ENCODE measurements around the gene GEMIN7.

GEMIN7 gene

GRCh38 chr19:45047188-45047797 is 31.8 kb upstream of the GEMIN7 start:
- H3K9ac ChIP-seq (ENCODE audit: low read length), result no peak overlapping the region
- H3K9me3 ChIP-seq (ENCODE audit: control insufficient read depth, low read depth, low read length), result no peaks in the 10 kb centered on the region
- H3K27ac ChIP-seq (ENCODE audit: low read length), result no peak overlapping the region
- H3K27me3 ChIP-seq (ENCODE audit: control insufficient read depth, insufficient read depth, low read length), result no peaks in the 10 kb centered on the region
- H3K36me3 ChIP-seq (ENCODE audit: control insufficient read depth, low read depth, low read length), result peaks cover 42% of the 10 kb centered on the region
- no peak overlapping the region for H3K4me3 ChIP-seq (ENCODE audit: low read length)
- H3K4me1 ChIP-seq (ENCODE audit: control insufficient read depth, low read depth, low read length), result no peaks in the 10 kb centered on the region

DNA sequence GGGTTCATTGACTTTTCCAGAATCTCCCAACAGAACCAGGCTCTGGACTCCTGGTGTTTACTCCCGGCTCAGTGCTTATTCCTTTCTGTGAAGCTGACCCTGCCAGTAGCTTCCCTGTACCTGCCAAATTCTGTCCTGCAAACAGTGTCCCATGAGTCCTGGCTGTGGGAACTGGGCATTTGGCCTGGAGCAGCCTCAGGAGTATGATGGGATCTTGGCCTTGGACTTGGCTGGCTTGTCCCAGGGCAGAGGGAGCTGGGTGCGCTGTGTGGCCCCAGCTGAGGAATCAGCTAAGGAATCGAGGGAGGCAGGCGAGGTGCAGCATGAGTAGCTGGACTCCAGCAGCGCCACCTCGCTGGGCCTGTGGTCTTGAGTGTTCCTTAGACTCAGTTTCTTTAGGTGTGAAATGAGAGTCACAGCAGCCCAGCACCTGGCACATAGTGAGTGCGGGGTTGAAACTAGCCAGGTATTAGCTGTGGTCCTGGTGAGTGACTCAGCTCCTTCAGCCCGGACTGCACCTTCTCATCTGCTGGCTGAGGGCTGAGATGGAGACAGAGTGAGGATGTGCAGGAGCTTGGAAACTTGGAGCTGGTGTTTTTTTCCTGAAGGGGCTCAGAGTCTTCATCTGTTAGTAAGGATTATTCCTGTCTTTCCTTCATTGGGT is 29.9 kb upstream of the GEMIN7 start:
- peaks cover 33% of the 10 kb centered on the region for H3K36me3 ChIP-seq (ENCODE audit: control insufficient read depth, low read depth, low read length)
- H3K27ac ChIP-seq (ENCODE audit: low read length), result no peak overlapping the region

DNA sequence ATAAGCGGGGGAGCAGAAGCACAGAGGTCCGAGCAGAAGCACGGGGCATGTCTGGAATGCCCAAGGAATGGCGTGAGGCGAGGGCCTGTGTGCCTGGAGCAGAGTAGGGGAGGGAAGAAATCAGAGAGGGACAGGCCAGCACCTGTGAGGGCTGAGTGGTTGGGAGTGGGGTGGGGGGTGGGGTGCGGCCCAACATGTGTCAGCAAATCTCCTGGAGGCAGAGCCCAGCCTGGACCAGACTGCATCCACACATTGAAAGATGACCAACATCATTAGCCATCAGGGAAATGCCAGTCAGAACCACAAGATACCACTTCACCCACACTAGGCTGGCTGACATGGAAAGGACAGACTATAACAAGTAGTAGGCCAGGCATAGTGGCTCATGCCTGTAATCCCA is 29.0 kb upstream of the GEMIN7 start:
- H3K27ac ChIP-seq (ENCODE audit: low read length), result no peak overlapping the region
- H3K4me3 ChIP-seq (ENCODE audit: low read length), result no peak overlapping the region
- H3K4me1 ChIP-seq (ENCODE audit: control insufficient read depth, low read depth, low read length), result no peaks in the 10 kb centered on the region
- H3K9ac ChIP-seq (ENCODE audit: low read length), result no peak overlapping the region
- peaks cover 33% of the 10 kb centered on the region for H3K36me3 ChIP-seq (ENCODE audit: control insufficient read depth, low read depth, low read length)
- H3K27me3 ChIP-seq (ENCODE audit: control insufficient read depth, insufficient read depth, low read length), result no peaks in the 10 kb centered on the region
- H3K9me3 ChIP-seq (ENCODE audit: control insufficient read depth, low read depth, low read length), result no peaks in the 10 kb centered on the region

More for the DNA sequence above, 29.9 kb upstream of the GEMIN7 start:
- no peaks in the 10 kb centered on the region for H3K4me1 ChIP-seq (ENCODE audit: control insufficient read depth, low read depth, low read length)
- H3K9ac ChIP-seq (ENCODE audit: low read length), result no peak overlapping the region
- H3K9me3 ChIP-seq (ENCODE audit: control insufficient read depth, low read depth, low read length), result no peaks in the 10 kb centered on the region
- no peaks in the 10 kb centered on the region for H3K27me3 ChIP-seq (ENCODE audit: control insufficient read depth, insufficient read depth, low read length)
- H3K4me3 ChIP-seq (ENCODE audit: low read length), result no peak overlapping the region

DNA sequence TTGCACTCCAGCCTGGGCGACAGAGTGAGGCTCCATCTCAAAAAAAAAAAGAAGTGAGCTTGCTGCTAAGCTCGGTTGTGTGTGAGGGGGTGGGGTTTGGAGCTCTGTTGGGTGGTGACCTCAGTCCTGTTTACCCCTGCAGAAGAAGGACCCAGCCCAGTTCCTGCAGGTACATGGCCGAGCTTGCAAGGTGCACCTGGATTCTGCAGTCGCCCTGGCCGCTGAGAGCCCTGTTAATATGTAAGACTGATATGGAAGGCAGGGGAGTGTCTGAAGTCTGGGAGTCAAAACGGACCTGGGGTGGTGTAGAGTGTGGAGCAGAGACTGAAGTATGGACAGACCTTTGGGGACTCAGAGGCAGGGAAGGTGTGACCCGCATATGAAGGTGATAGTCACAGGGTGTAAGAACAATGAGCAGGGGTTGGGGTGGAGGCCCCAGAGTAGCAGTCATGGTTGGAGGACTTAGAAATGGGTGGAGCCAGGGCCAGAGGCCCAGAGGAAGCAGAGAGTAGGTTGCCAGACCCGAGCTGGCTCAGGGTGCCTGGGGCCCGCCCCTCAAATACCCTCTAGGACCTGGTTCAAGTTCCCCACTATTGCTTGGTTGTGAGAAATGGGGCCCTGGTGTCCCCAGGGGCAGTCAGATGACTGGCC is 27.0 kb upstream of the GEMIN7 start:
- no peak overlapping the region for H3K9ac ChIP-seq (ENCODE audit: low read length)
- H3K4me3 ChIP-seq (ENCODE audit: low read length), result no peak overlapping the region
- peaks cover 28% of the 10 kb centered on the region for H3K36me3 ChIP-seq (ENCODE audit: control insufficient read depth, low read depth, low read length)
- no peaks in the 10 kb centered on the region for H3K9me3 ChIP-seq (ENCODE audit: control insufficient read depth, low read depth, low read length)
- H3K4me1 ChIP-seq (ENCODE audit: control insufficient read depth, low read depth, low read length), result no peaks in the 10 kb centered on the region
- no peak overlapping the region for H3K27ac ChIP-seq (ENCODE audit: low read length)
- H3K27me3 ChIP-seq (ENCODE audit: control insufficient read depth, insufficient read depth, low read length), result no peaks in the 10 kb centered on the region

GRCh38 chr19:45056831-45057230 is 22.2 kb upstream of the GEMIN7 start:
- Histone ChIP-seq H3K9me3 (ENCODE audit: control insufficient read depth, low read depth, low read length) (no peaks in the 10 kb centered on the region), H3K9ac (ENCODE audit: low read length) (no peak overlapping the region), H3K4me3 (ENCODE audit: low read length) (no peak overlapping the region), H3K27me3 (ENCODE audit: control insufficient read depth, insufficient read depth, low read length) (no peaks in the 10 kb centered on the region), H3K36me3 (ENCODE audit: control insufficient read depth, low read depth, low read length) (peaks cover 68% of the 10 kb centered on the region), H3K27ac (ENCODE audit: low read length) (no peak overlapping the region), H3K4me1 (ENCODE audit: control insufficient read depth, low read depth, low read length) (no peaks in the 10 kb centered on the region)

DNA sequence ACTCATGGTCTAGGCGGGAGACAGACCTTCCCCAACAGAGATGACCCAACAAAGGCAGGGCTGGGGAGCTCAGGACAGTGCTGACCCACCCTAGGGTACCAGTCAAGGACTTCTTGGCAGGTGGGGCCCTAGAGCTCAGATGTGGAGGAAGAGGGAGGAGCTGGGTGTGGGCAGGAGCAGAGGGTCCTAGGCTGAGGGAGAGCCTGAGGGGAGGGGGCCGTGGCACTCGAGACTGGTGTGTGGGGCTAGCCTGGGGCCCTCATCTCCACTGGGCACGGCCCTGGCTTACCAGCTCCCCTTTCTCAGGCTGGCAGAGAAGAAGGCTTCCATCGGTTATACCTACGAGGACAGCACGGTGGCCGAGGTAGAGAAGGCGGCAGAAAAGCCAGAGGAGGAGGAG is 21.6 kb upstream of the GEMIN7 start:
- no peak overlapping the region for H3K9ac ChIP-seq (ENCODE audit: low read length)
- no peaks in the 10 kb centered on the region for H3K9me3 ChIP-seq (ENCODE audit: control insufficient read depth, low read depth, low read length)
- no peak overlapping the region for H3K4me3 ChIP-seq (ENCODE audit: low read length)
- H3K27ac ChIP-seq (ENCODE audit: low read length), result no peak overlapping the region
- H3K27me3 ChIP-seq (ENCODE audit: control insufficient read depth, insufficient read depth, low read length), result no peaks in the 10 kb centered on the region
- H3K36me3 ChIP-seq (ENCODE audit: control insufficient read depth, low read depth, low read length), result peaks cover 72% of the 10 kb centered on the region
- H3K4me1 ChIP-seq (ENCODE audit: control insufficient read depth, low read depth, low read length), result no peaks in the 10 kb centered on the region

- no peak overlapping the region for H3K9ac ChIP-seq (ENCODE audit: low read length)
- H3K27ac ChIP-seq (ENCODE audit: low read length), result no peak overlapping the region
- H3K27me3 ChIP-seq (ENCODE audit: control insufficient read depth, insufficient read depth, low read length), result no peaks in the 10 kb centered on the region
- no peaks in the 10 kb centered on the region for H3K4me1 ChIP-seq (ENCODE audit: control insufficient read depth, low read depth, low read length)
- H3K36me3 ChIP-seq (ENCODE audit: control insufficient read depth, low read depth, low read length), result peaks cover 72% of the 10 kb centered on the region
- H3K9me3 ChIP-seq (ENCODE audit: control insufficient read depth, low read depth, low read length), result no peaks in the 10 kb centered on the region
- no peak overlapping the region for H3K4me3 ChIP-seq (ENCODE audit: low read length)
Measured at GRCh38 chr19:45058622-45059159, 20.4 kb upstream of the GEMIN7 start.

GRCh38 chr19:45059258-45059965 is 19.6 kb upstream of the GEMIN7 start:
- H3K9ac ChIP-seq (ENCODE audit: low read length), result no peak overlapping the region
- H3K4me1 ChIP-seq (ENCODE audit: control insufficient read depth, low read depth, low read length), result no peaks in the 10 kb centered on the region
- no peak overlapping the region for H3K4me3 ChIP-seq (ENCODE audit: low read length)
- no peaks in the 10 kb centered on the region for H3K9me3 ChIP-seq (ENCODE audit: control insufficient read depth, low read depth, low read length)
- H3K36me3 ChIP-seq (ENCODE audit: control insufficient read depth, low read depth, low read length), result peaks cover 65% of the 10 kb centered on the region
- no peak overlapping the region for H3K27ac ChIP-seq (ENCODE audit: low read length)
- no peaks in the 10 kb centered on the region for H3K27me3 ChIP-seq (ENCODE audit: control insufficient read depth, insufficient read depth, low read length)

DNA sequence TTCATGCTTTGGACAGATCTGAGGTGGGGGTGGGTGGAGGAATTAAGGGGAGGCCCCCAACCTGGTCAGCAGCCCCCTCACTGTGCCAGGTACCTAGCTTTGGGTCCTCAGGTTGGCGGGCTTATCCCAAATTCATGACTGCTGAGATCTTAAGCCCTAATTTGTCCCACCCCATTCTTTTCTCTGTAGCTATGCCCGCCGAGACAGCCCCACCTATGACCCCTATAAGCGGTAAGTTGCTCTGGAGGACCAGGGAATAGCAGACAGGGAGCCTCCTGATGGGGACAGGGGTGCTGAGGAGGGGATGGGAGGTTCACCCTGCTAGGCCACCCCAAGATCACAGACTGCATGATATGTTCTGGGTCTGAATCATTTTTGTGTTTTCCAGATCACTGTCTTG is 17.1 kb upstream of the GEMIN7 start:
- Histone ChIP-seq H3K9ac (ENCODE audit: low read length) (no peak overlapping the region), H3K4me1 (ENCODE audit: control insufficient read depth, low read depth, low read length) (no peaks in the 10 kb centered on the region), H3K27me3 (ENCODE audit: control insufficient read depth, insufficient read depth, low read length) (no peaks in the 10 kb centered on the region), H3K9me3 (ENCODE audit: control insufficient read depth, low read depth, low read length) (no peaks in the 10 kb centered on the region), H3K36me3 (ENCODE audit: control insufficient read depth, low read depth, low read length) (peaks cover 53% of the 10 kb centered on the region), H3K27ac (ENCODE audit: low read length) (no peak overlapping the region), H3K4me3 (ENCODE audit: low read length) (no peak overlapping the region)

DNA sequence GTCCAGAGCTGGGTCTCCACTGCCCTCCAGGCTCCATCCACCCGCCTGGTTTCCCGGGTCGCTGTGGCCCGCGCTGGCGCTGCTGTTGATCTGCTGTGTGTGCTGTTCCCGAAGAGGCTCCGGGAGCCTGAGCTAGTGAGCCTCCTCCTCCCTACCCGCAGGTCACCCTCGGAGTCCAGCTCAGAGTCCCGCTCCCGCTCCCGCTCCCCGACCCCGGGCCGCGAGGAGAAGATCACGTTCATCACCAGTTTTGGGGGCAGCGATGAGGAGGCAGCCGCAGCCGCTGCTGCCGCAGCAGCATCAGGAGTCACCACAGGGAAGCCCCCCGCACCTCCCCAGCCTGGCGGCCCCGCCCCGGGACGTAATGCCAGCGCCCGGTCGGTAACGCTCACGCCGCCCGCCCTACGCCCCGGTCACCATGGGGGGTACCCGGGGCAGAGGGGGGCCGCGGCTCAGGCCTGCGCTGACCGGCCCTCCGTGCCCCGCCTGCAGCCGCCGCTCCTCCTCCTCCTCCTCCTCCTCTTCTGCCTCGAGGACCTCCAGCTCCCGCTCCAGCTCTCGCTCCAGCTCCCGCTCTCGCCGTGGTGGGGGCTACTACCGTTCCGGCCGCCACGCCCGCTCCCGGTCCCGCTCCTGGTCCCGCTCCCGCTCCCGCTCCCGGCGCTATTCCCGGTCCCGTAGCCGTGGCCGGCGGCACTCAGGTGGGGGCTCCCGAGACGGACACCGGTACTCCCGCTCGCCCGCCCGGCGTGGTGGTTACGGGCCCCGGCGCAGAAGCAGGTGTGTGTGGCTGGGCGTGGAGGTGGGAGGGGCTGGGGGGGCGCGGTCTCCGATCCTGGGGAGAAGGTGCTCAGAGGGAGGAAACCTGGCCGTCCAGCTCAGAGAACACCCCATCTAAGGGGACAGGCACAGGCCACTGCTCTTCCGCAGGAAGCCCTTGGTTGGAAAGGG is 14.9 kb upstream of the GEMIN7 start:
- Histone ChIP-seq H3K4me3 (ENCODE audit: low read length) (no peak overlapping the region), H3K36me3 (ENCODE audit: control insufficient read depth, low read depth, low read length) (peaks cover 37% of the 10 kb centered on the region), H3K27ac (ENCODE audit: low read length) (no peak overlapping the region), H3K4me1 (ENCODE audit: control insufficient read depth, low read depth, low read length) (no peaks in the 10 kb centered on the region), H3K9ac (ENCODE audit: low read length) (no peak overlapping the region), H3K27me3 (ENCODE audit: control insufficient read depth, insufficient read depth, low read length) (no peaks in the 10 kb centered on the region), H3K9me3 (ENCODE audit: control insufficient read depth, low read depth, low read length) (no peaks in the 10 kb centered on the region)

Data from iPS-18a (cell line).